H54 (cell line): ENCODE data around the gene S100PBP.
"Not testable (repeated sequence)": the region's sequence is repeated elsewhere in the genome, so short reads cannot be mapped to it uniquely, and the experiment has no call there.

ENCODE experiments used
- DNase-seq: peaks from one replicate; pipeline ENCODE4 v3.0.0; 2011; ENCODE audit warnings: low spot score, mixed read lengths; ENCODE audit not compliant: insufficient read length
- FAIRE-seq: peaks from 3 replicates; lab custom pipeline; 2011; peaks lifted over from hg19 to GRCh38; lab: Jason Lieb, UNC
- POLR2A ChIP-seq: IDR thresholded peaks from 2 replicates; pipeline ENCODE4 v1.6.1; 2011; ENCODE audit warnings: low read depth, mild to moderate bottlenecking, low read length

S100PBP gene

GRCh38 chr1:32904797-32905196, 87.3 kb downstream of the S100PBP start:
- DNase-seq (no peak), FAIRE-seq (no peak)
- no peak for TF ChIP-seq POLR2A

- FAIRE-seq, DNase-seq: not testable (repeated sequence)
These were observed 88.1 kb downstream of the S100PBP start for GRCh38 chr1:32905588-32905987.

GRCh38 chr1:32906654-32907053, 89.2 kb downstream of the S100PBP start:
- DNase-seq (no peak), FAIRE-seq (no peak)
- no peak for TF ChIP-seq POLR2A

GRCh38 chr1:32907435-32907834, 90.0 kb downstream of the S100PBP start:
- no peak for TF ChIP-seq POLR2A
- DNase-seq (no peak), FAIRE-seq (no peak)
